SK-N-SH (cell line): ENCODE results near the gene CHCHD6. TPM values are rescaled to one million over a fixed set of nuclear protein-coding genes. Genes with fewer than 3 reads are reported as not detected.

ENCODE experiments used
- CTCF ChIA-PET: fragments of 300-600, 350-600 bp; formaldehyde crosslinking; extraction: SDS; loops from one replicate; lab custom pipeline; 2021; lab: Yijun Ruan, JAX
- POLR2A ChIA-PET: fragments of 350-600 bp; sonication (Branson Sonifier 250); formaldehyde crosslinking; extraction: SDS; loops from one replicate; lab custom pipeline; 2020; ENCODE audit warnings: antibody characterized with exemption, inconsistent platforms; lab: Yijun Ruan, JAX
- DNase-seq: peaks from one replicate; pipeline ENCODE4 v3.0.0; 2012
- H2AFZ ChIP-seq: fragments of 200-600 bp; sonication (generic); 2 replicates; pipeline ENCODE4 v1.8.1; 2016; ENCODE audit warnings: antibody characterized with exemption, mild to moderate bottlenecking, low read depth
- H3F3A ChIP-seq: fragments of 200-600 bp; sonication (generic); replicated peaks from 2 replicates; pipeline ENCODE3; 2016; ENCODE audit warnings: antibody characterized with exemption, mild to moderate bottlenecking; ENCODE audit not compliant: insufficient read depth
- H3K27ac ChIP-seq, 2 experiments: fragments of 200-500 bp in 1 of 2; fragments of 200-600 bp in 1 of 2; sonication (Bioruptor generic) in 1 of 2; sonication (generic), shearing (Covaris generic) in 1 of 2; 2 replicates each; pipeline versions ENCODE4 v1.5.1 to v1.6.1; 2014 to 2016; ENCODE audit warnings: low read depth in 2 of 2, inconsistent platforms in 1 of 2, low read length in 1 of 2, mild to moderate bottlenecking in 1 of 2, mixed read lengths in 1 of 2
- H3K27me3 ChIP-seq: fragments of 200-600 bp; sonication (generic), shearing (Covaris generic); 2 replicates; pipeline ENCODE4 v1.6.1; 2016; ENCODE audit warnings: mixed run types; ENCODE audit not compliant: insufficient read depth
- H3K36me3 ChIP-seq, 2 experiments: fragments of 200-500 bp in 1 of 2; fragments of 200-600 bp in 1 of 2; sonication (Bioruptor generic) in 1 of 2; sonication (generic) in 1 of 2; replicated peaks in 1 of 2; 2 replicates each; pipeline versions ENCODE3 to v1.5.1; 2014 to 2016; ENCODE audit warnings: low read length in 1 of 2, mild to moderate bottlenecking in 1 of 2; ENCODE audit not compliant: insufficient read depth in 2 of 2, control insufficient read depth in 1 of 2
- H3K4me1 ChIP-seq, 2 experiments: fragments of 200-500 bp in 1 of 2; fragments of 200-600 bp in 1 of 2; sonication (Bioruptor generic) in 1 of 2; sonication (generic), shearing (Covaris generic) in 1 of 2; 2 replicates each; pipeline versions ENCODE4 v1.5.1 to v1.6.1; 2014 to 2016; ENCODE audit warnings: low read depth in 1 of 2, low read length in 1 of 2, mixed run types in 1 of 2; ENCODE audit not compliant: insufficient read depth in 2 of 2, control insufficient read depth in 1 of 2
- H3K4me2 ChIP-seq: fragments of 200-600 bp; sonication (generic), shearing (Covaris generic); 2 replicates; pipeline ENCODE4 v1.6.1; 2017; ENCODE audit warnings: mixed run types
- H3K4me3 ChIP-seq, 2 experiments: fragments of 200-500 bp in 1 of 2; fragments of 200-600 bp in 1 of 2; sonication (Bioruptor generic) in 1 of 2; sonication (generic), shearing (Covaris generic) in 1 of 2; 2 replicates each; pipeline versions ENCODE4 v1.5.1 to v1.8.1; 2014 to 2016; ENCODE audit warnings: low read depth in 2 of 2, inconsistent platforms in 1 of 2, low read length in 1 of 2, mild to moderate bottlenecking in 1 of 2, mixed read lengths in 1 of 2, moderate library complexity in 1 of 2
- H3K79me2 ChIP-seq: fragments of 200-600 bp; sonication (generic); 2 replicates; pipeline ENCODE4 v1.8.1; 2017; ENCODE audit warnings: mild to moderate bottlenecking; ENCODE audit not compliant: insufficient read depth
- H3K9ac ChIP-seq: fragments of 200-600 bp; sonication (generic); 2 replicates; pipeline ENCODE4 v1.6.1; 2017; ENCODE audit warnings: mixed run types
- H3K9me2 ChIP-seq: fragments of 200-600 bp; sonication (generic); 2 replicates; pipeline ENCODE4 v1.6.1; 2017; ENCODE audit warnings: mixed run types
- H3K9me3 ChIP-seq: fragments of 200-600 bp; sonication (generic); 2 replicates; pipeline ENCODE4 v1.6.1; 2017; ENCODE audit warnings: mixed run types, mild to moderate bottlenecking, moderate library complexity
- H4K20me1 ChIP-seq: fragments of 200-600 bp; sonication (generic); 2 replicates; pipeline ENCODE4 v1.6.1; 2017; ENCODE audit warnings: mild to moderate bottlenecking, mixed run types; ENCODE audit not compliant: insufficient read depth
- CTCF ChIP-seq: fragments of 200-600 bp; sonication (generic); IDR thresholded peaks from 2 replicates; pipeline ENCODE4 v1.6.1; 2017; ENCODE audit warnings: antibody characterized with exemption, mild to moderate bottlenecking, moderate library complexity
- ELF1 ChIP-seq: IDR thresholded peaks from 2 replicates; pipeline ENCODE4 v1.4.0; 2012
- FOSL2 ChIP-seq: IDR thresholded peaks from 2 replicates; pipeline ENCODE4 v1.4.0; 2012; ENCODE audit warnings: low read depth, mild to moderate bottlenecking, moderate library complexity, borderline replicate concordance
- FOXJ3 ChIP-seq: sonication (generic); formaldehyde crosslinking; IDR thresholded peaks from 2 replicates; pipeline ENCODE4 v1.5.1; 2020; ENCODE audit warnings: mild to moderate bottlenecking, missing genetic modification reagents
- GATA2 ChIP-seq: sonication (generic); formaldehyde crosslinking; IDR thresholded peaks from 2 replicates; pipeline ENCODE4 v1.5.0; 2020; ENCODE audit warnings: mild to moderate bottlenecking, missing genetic modification reagents
- IRF3 ChIP-seq: fragments of 150-350 bp; IDR thresholded peaks from 2 replicates; pipeline ENCODE4 v1.6.1; 2016; ENCODE audit warnings: mild to moderate bottlenecking, low read depth, low read length
- MAX ChIP-seq: IDR thresholded peaks from 2 replicates; pipeline ENCODE4 v1.4.0; 2012; ENCODE audit warnings: low read depth
- MXI1 ChIP-seq: IDR thresholded peaks from 2 replicates; pipeline ENCODE4 v1.6.1; 2012; ENCODE audit warnings: mild to moderate bottlenecking, low read depth, low read length, improper control_type of control experiment
- NFIC ChIP-seq: IDR thresholded peaks from 2 replicates; pipeline ENCODE4 v1.4.0; 2012; ENCODE audit warnings: borderline replicate concordance
- PBX3 ChIP-seq: IDR thresholded peaks from 2 replicates; pipeline ENCODE4; 2012
- POLR2AphosphoS5 ChIP-seq: IDR thresholded peaks from 2 replicates; pipeline ENCODE4 v1.6.1; 2012; ENCODE audit warnings: low read depth, low read length
- RAD21 ChIP-seq: IDR thresholded peaks from 2 replicates; pipeline ENCODE4 v1.6.1; 2012; ENCODE audit warnings: mild to moderate bottlenecking, low read length
- RCOR1 ChIP-seq: fragments of 150-350 bp; IDR thresholded peaks from 2 replicates; pipeline ENCODE4 v1.6.1; 2017; ENCODE audit warnings: antibody characterized with exemption, low read length
- REST ChIP-seq: IDR thresholded peaks from 2 replicates; pipeline ENCODE4 v1.6.1; 2012; ENCODE audit warnings: mild to moderate bottlenecking, low read depth, low read length, moderate library complexity
- TAF1 ChIP-seq: IDR thresholded peaks from 2 replicates; pipeline ENCODE4 v1.6.1; 2012; ENCODE audit warnings: low read depth, mild to moderate bottlenecking, low read length, moderate library complexity, borderline replicate concordance
- TCF12 ChIP-seq: IDR thresholded peaks from 2 replicates; pipeline ENCODE4 v1.4.0; 2012
- USF1 ChIP-seq: IDR thresholded peaks from 2 replicates; pipeline ENCODE4 v1.4.0; 2012; ENCODE audit warnings: low read depth, borderline replicate concordance
- ZBTB33 ChIP-seq: IDR thresholded peaks from 2 replicates; pipeline ENCODE4 v1.4.0; 2012; ENCODE audit warnings: low read depth, borderline replicate concordance
- WGBS: methylation state at CpG from one replicate; pipeline ENCODE4 v1.1.6; 2017; ENCODE audit warnings: low lambda C conversion rate; 5-methylcytosine and 5-hydroxymethylcytosine counted together
- polyA plus RNA-seq, 3 experiments: library from polyadenylated mRNA; depleted of rRNA; stranded (reverse); fragments of >200 nt; gene quantifications; 2 replicates each; pipeline ENCODE4 v1.2.3, GENCODE V29; 2012

Gene CHCHD6
- polyA plus RNA-seq, 1 of the 3 experiments (the other 2 are of a cell fraction), result 42.5 TPM

- ChIA-PET POLR2A (no interaction called here), CTCF (interaction anchor here (0.9 kb wide), 1 partner anchor 47 kb away, joined by 3 read pairs; no protein-coding TSS in a partner anchor)
- no peaks in the 10 kb centered on the region for H3K27me3 ChIP-seq
- no peak overlapping the region for H3K27ac ChIP-seq
- no peak for DNase-seq
- H3K9ac ChIP-seq, result no peak overlapping the region
- H3K9me3 ChIP-seq, result no peaks in the 10 kb centered on the region
- TF ChIP-seq ELF1, result no peak
- TF ChIP-seq CTCF, result no peak
- TF ChIP-seq TAF1, result no peak
- TF ChIP-seq MXI1, result no peak
- no peak for TF ChIP-seq GATA2 (CRISPR knock-in tag)
- no peak for TF ChIP-seq PBX3
- TF ChIP-seq REST, result no peak
- H3K4me2 ChIP-seq, result no peak overlapping the region
- peaks cover under 1% of the 10 kb centered on the region for H3F3A ChIP-seq
- no peaks in the 10 kb centered on the region for H3K36me3 ChIP-seq
- no peak overlapping the region for H3K4me3 ChIP-seq
- H3K9me2 ChIP-seq, result no peaks in the 10 kb centered on the region
- peaks cover 0 to 18% of the 10 kb centered on the region in 2 experiments; a peak in 2 of 4 replicates for H3K4me1 ChIP-seq
- 80% methylated on average over 1 of the region's 3 CpGs for WGBS
- H4K20me1 ChIP-seq, result no peaks in the 10 kb centered on the region
- no peaks in the 10 kb centered on the region for H3K79me2 ChIP-seq
- H2AFZ ChIP-seq, result no peak overlapping the region
Measured at GRCh38 chr3:126880901-126881300, 176.9 kb downstream of the CHCHD6 start.

- Histone ChIP-seq H3K9me3 (no peaks in the 10 kb centered on the region), H3K4me2 (no peak overlapping the region), H3K9ac (no peak overlapping the region), H3K4me3 (no peak overlapping the region), H4K20me1 (no peaks in the 10 kb centered on the region), H3F3A (peaks cover 5% of the 10 kb centered on the region), H3K9me2 (no peaks in the 10 kb centered on the region), H2AFZ (no peak overlapping the region), H3K27me3 (no peaks in the 10 kb centered on the region), H3K4me1 (peaks cover 9 to 25% of the 10 kb centered on the region in 2 experiments), H3K27ac (no peak overlapping the region), H3K79me2 (no peaks in the 10 kb centered on the region), H3K36me3 (no peaks in the 10 kb centered on the region)
- CTCF ChIA-PET, result interaction anchor here (0.9 kb wide), 1 partner anchor 46 kb away, joined by 3 read pairs; no protein-coding TSS in a partner anchor
- DNase-seq, result no peak
- POLR2A ChIA-PET, result no interaction called here
- 100% methylated on average over 6 of the region's 6 CpGs for whole genome bisulfite sequencing
- TF ChIP-seq USF1 (no peak), POLR2AphosphoS5 (no peak), ZBTB33 (no peak), NFIC (no peak), MAX (no peak), IRF3 (no peak), RCOR1 (no peak), FOSL2 (no peak), RAD21 (no peak), FOXJ3 (no peak), TCF12 (no peak)
Measured at GRCh38 chr3:126881861-126882260, 177.8 kb downstream of the CHCHD6 start.
